Stimulated activated memory B cell treated with anti-CD40 and anti-IgM and Interleukin-4, amounts not matched to agents 10 μg/mL and 1 μg/mL and 100 μg/mL, for 72 hours (primary cell): Measurements from ENCODE around the gene CTNNBL1.
A peak's percentile ranks its signal among the peaks of the same experiment; 100 is the strongest.

ENCODE experiments used
- ATAC-seq: fragments of 150-1000 bp; cut with Tn5 transposase; 2 replicates; pipeline ENCODE4 v1.10.0; 2021
- H3K27ac Mint-ChIP-seq: one replicate; pipeline ENCODE4 v1.8.0; 2022; ENCODE audit warnings: mild to moderate bottlenecking, mixed read lengths
- H3K27me3 Mint-ChIP-seq: one replicate; pipeline ENCODE4 v1.8.0; 2022; ENCODE audit warnings: mixed read lengths
- H3K36me3 Mint-ChIP-seq: one replicate; pipeline ENCODE4 v1.8.0; 2022; ENCODE audit warnings: mixed read lengths
- H3K4me1 Mint-ChIP-seq: one replicate; pipeline ENCODE4 v1.8.0; 2022; ENCODE audit warnings: mixed read lengths
- H3K4me3 Mint-ChIP-seq: one replicate; pipeline ENCODE4 v1.8.0; 2022; ENCODE audit warnings: mild to moderate bottlenecking, moderate library complexity, mixed read lengths
- H3K9me3 Mint-ChIP-seq: one replicate; pipeline ENCODE4 v1.8.0; 2022; ENCODE audit warnings: mixed read lengths

CTNNBL1 gene

GRCh38 chr20:37878835-37879599 lies 185.2 kb downstream of the CTNNBL1 start:
- ATAC-seq: no peak
- H3K4me3 Mint-ChIP-seq: no peak overlapping the region
- no peaks in the 10 kb centered on the region for H3K27me3 Mint-ChIP-seq
- no peaks in the 10 kb centered on the region for H3K9me3 Mint-ChIP-seq
- no peaks in the 10 kb centered on the region for H3K4me1 Mint-ChIP-seq
- no peak overlapping the region for H3K27ac Mint-ChIP-seq
- peaks cover 15% of the 10 kb centered on the region for H3K36me3 Mint-ChIP-seq

- Mint-ChIP-seq H3K4me1 (no peaks in the 10 kb centered on the region), H3K36me3 (peaks cover 8% of the 10 kb centered on the region), H3K9me3 (no peaks in the 10 kb centered on the region), H3K4me3 (no peak overlapping the region), H3K27ac (no peak overlapping the region), H3K27me3 (no peaks in the 10 kb centered on the region)
- ATAC-seq: no peak
These were observed 186.0 kb downstream of the CTNNBL1 start for GRCh38 chr20:37879843-37880242.

- Mint-ChIP-seq H3K9me3 (no peaks in the 10 kb centered on the region), H3K27me3 (no peaks in the 10 kb centered on the region), H3K4me1 (no peaks in the 10 kb centered on the region), H3K4me3 (no peak overlapping the region), H3K27ac (no peak overlapping the region), H3K36me3 (peaks cover 3% of the 10 kb centered on the region)
- no peak for ATAC-seq
These were observed 187.1 kb downstream of the CTNNBL1 start for GRCh38 chr20:37880726-37881591.

GRCh38 chr20:37881601-37882343 lies 187.9 kb downstream of the CTNNBL1 start:
- Mint-ChIP-seq H3K27ac (no peak overlapping the region), H3K9me3 (no peaks in the 10 kb centered on the region), H3K4me3 (no peak overlapping the region), H3K4me1 (no peaks in the 10 kb centered on the region), H3K27me3 (no peaks in the 10 kb centered on the region), H3K36me3 (no peaks in the 10 kb centered on the region)
- no peak for ATAC-seq

GRCh38 chr20:37882961-37883712 lies 189.3 kb downstream of the CTNNBL1 start:
- no peak for ATAC-seq
- H3K4me3 Mint-ChIP-seq: no peak overlapping the region
- no peaks in the 10 kb centered on the region for H3K9me3 Mint-ChIP-seq
- no peak overlapping the region for H3K27ac Mint-ChIP-seq
- no peaks in the 10 kb centered on the region for H3K36me3 Mint-ChIP-seq
- H3K27me3 Mint-ChIP-seq: no peaks in the 10 kb centered on the region
- no peaks in the 10 kb centered on the region for H3K4me1 Mint-ChIP-seq

GRCh38 chr20:37885042-37885441 lies 191.2 kb downstream of the CTNNBL1 start:
- no peak overlapping the region for H3K27ac Mint-ChIP-seq

GRCh38 chr20:37885593-37886503 lies 192.0 kb downstream of the CTNNBL1 start:
- ATAC-seq: no peak
- H3K4me3 Mint-ChIP-seq: no peak overlapping the region
- H3K27ac Mint-ChIP-seq: no peak overlapping the region
- peaks cover 7% of the 10 kb centered on the region for H3K4me1 Mint-ChIP-seq
- no peaks in the 10 kb centered on the region for H3K9me3 Mint-ChIP-seq
- no peaks in the 10 kb centered on the region for H3K36me3 Mint-ChIP-seq
- H3K27me3 Mint-ChIP-seq: no peaks in the 10 kb centered on the region

More at GRCh38 chr20:37885042-37885441, 191.2 kb downstream of the CTNNBL1 start:
- Mint-ChIP-seq H3K9me3 (no peaks in the 10 kb centered on the region), H3K36me3 (no peaks in the 10 kb centered on the region), H3K27me3 (no peaks in the 10 kb centered on the region), H3K4me3 (no peak overlapping the region), H3K4me1 (peaks cover 4% of the 10 kb centered on the region)
- no peak for ATAC-seq

- no peak overlapping the region for H3K4me3 Mint-ChIP-seq
- no peak for ATAC-seq
- H3K27me3 Mint-ChIP-seq: no peaks in the 10 kb centered on the region
- H3K4me1 Mint-ChIP-seq: peaks cover 7% of the 10 kb centered on the region
- no peaks in the 10 kb centered on the region for H3K9me3 Mint-ChIP-seq
- no peaks in the 10 kb centered on the region for H3K36me3 Mint-ChIP-seq
- H3K27ac Mint-ChIP-seq: no peak overlapping the region
These were observed 193.0 kb downstream of the CTNNBL1 start for GRCh38 chr20:37886851-37887297.

GRCh38 chr20:37888641-37889040 lies 194.8 kb downstream of the CTNNBL1 start:
- H3K27me3 Mint-ChIP-seq: no peaks in the 10 kb centered on the region
- H3K9me3 Mint-ChIP-seq: no peaks in the 10 kb centered on the region
- H3K4me3 Mint-ChIP-seq: no peak overlapping the region
- H3K36me3 Mint-ChIP-seq: no peaks in the 10 kb centered on the region
- peaks cover 8% of the 10 kb centered on the region for H3K4me1 Mint-ChIP-seq
- no peak overlapping the region for H3K27ac Mint-ChIP-seq
- ATAC-seq: no peak

- Mint-ChIP-seq H3K4me3 (no peak overlapping the region), H3K9me3 (peaks cover 3% of the 10 kb centered on the region), H3K27me3 (no peaks in the 10 kb centered on the region), H3K27ac (peak overlapping the region; percentile 16), H3K4me1 (peaks cover 13% of the 10 kb centered on the region), H3K36me3 (no peaks in the 10 kb centered on the region)
- no peak for ATAC-seq
These were observed 196.3 kb downstream of the CTNNBL1 start for GRCh38 chr20:37890108-37890507.

GRCh38 chr20:37890643-37891042 lies 196.8 kb downstream of the CTNNBL1 start:
- no peak overlapping the region for H3K4me3 Mint-ChIP-seq
- H3K27me3 Mint-ChIP-seq: no peaks in the 10 kb centered on the region
- H3K27ac Mint-ChIP-seq: no peak overlapping the region
- H3K36me3 Mint-ChIP-seq: no peaks in the 10 kb centered on the region
- no peak for ATAC-seq
- H3K4me1 Mint-ChIP-seq: peaks cover 13% of the 10 kb centered on the region
- peaks cover 3% of the 10 kb centered on the region for H3K9me3 Mint-ChIP-seq

GRCh38 chr20:37892001-37892400 lies 198.2 kb downstream of the CTNNBL1 start:
- ATAC-seq: no peak
- peaks cover 13% of the 10 kb centered on the region for H3K4me1 Mint-ChIP-seq
- H3K36me3 Mint-ChIP-seq: no peaks in the 10 kb centered on the region
- no peak overlapping the region for H3K4me3 Mint-ChIP-seq
- H3K9me3 Mint-ChIP-seq: peaks cover 3% of the 10 kb centered on the region
- no peak overlapping the region for H3K27ac Mint-ChIP-seq
- H3K27me3 Mint-ChIP-seq: no peaks in the 10 kb centered on the region

GRCh38 chr20:37893566-37894241 lies 199.9 kb downstream of the CTNNBL1 start:
- H3K27me3 Mint-ChIP-seq: no peaks in the 10 kb centered on the region
- no peaks in the 10 kb centered on the region for H3K36me3 Mint-ChIP-seq
- H3K4me3 Mint-ChIP-seq: no peak overlapping the region
- peak overlapping the region; percentile 33 for H3K27ac Mint-ChIP-seq
- H3K9me3 Mint-ChIP-seq: peaks cover 3% of the 10 kb centered on the region
- peaks cover 13% of the 10 kb centered on the region for H3K4me1 Mint-ChIP-seq
- ATAC-seq: no peak
